H1 (cell line): ENCODE measurements around the gene ZNF652. TPM values are rescaled to one million over a fixed set of nuclear protein-coding genes. Genes with fewer than 3 reads are reported as not detected.
A peak's percentile ranks its signal among the peaks of the same experiment; 100 is the strongest.

Experiments
- CTCF ChIA-PET: fragments of 300-600 bp; sonication (Branson Sonifier 250); formaldehyde crosslinking; loops from one replicate; lab custom pipeline; 2021; ENCODE audit not compliant: partially characterized antibody; lab: Charles Lee
- POLR2A ChIA-PET: fragments of 300-600 bp; sonication (Branson Sonifier 250); formaldehyde crosslinking; loops from one replicate; lab custom pipeline; 2021; ENCODE audit warnings: inconsistent platforms; ENCODE audit not compliant: partially characterized antibody; lab: Charles Lee
- DNase-seq, 2 experiments: peaks; one replicate each; pipeline versions ENCODE4 v3.0.0 to v3.0.0-alpha.2; 2010 to 2022; ENCODE audit warnings: low spot score in 2 of 2, low read depth in 1 of 2, mixed read lengths in 1 of 2
- FAIRE-seq: peaks from 2 replicates; lab custom pipeline; 2011; peaks lifted over from hg19 to GRCh38; lab: Jason Lieb, UNC
- H2AFZ ChIP-seq: 2 replicates; pipeline ENCODE4 v1.8.1; 2012; ENCODE audit warnings: low read length, inconsistent platforms
- H2AK5ac ChIP-seq: 2 replicates; pipeline ENCODE4 v1.6.1; 2013; ENCODE audit warnings: low read depth, low read length
- H2BK120ac ChIP-seq: replicated peaks from 2 replicates; pipeline ENCODE3; 2013; ENCODE audit warnings: low read depth, low read length, inconsistent platforms
- H2BK12ac ChIP-seq: 2 replicates; pipeline ENCODE4 v1.6.1; 2013; ENCODE audit warnings: low read depth, low read length
- H2BK15ac ChIP-seq: 2 replicates; pipeline ENCODE4 v1.6.1; 2013; ENCODE audit warnings: low read length
- H2BK20ac ChIP-seq: 2 replicates; pipeline ENCODE4 v1.6.1; 2013; ENCODE audit warnings: low read length
- H2BK5ac ChIP-seq: 2 replicates; pipeline ENCODE4 v1.6.1; 2013; ENCODE audit warnings: low read depth, low read length
- H3K14ac ChIP-seq: 2 replicates; pipeline ENCODE4 v1.6.1; 2013; ENCODE audit warnings: inconsistent platforms; ENCODE audit not compliant: insufficient read length
- H3K18ac ChIP-seq: 2 replicates; pipeline ENCODE4 v1.6.1; 2013; ENCODE audit warnings: low read length; ENCODE audit errors: extremely low read depth
- H3K23ac ChIP-seq: 2 replicates; pipeline ENCODE4 v1.6.1; 2013; ENCODE audit warnings: inconsistent platforms; ENCODE audit not compliant: insufficient read length
- H3K23me2 ChIP-seq: 2 replicates; pipeline ENCODE4 v1.6.1; 2013; ENCODE audit warnings: low read depth, low read length
- H3K27ac ChIP-seq: 2 replicates; pipeline ENCODE4 v1.6.1; 2011; ENCODE audit warnings: low read depth, low read length, inconsistent platforms
- H3K27me3 ChIP-seq, 4 experiments: replicated peaks in 1 of 4; 1 replicate in 1 of 4; 2 replicates in 3 of 4; pipeline versions ENCODE4 v1.6.1 to v1.8.1; 2011 to 2013; ENCODE audit warnings: low read length in 3 of 4, mild to moderate bottlenecking in 3 of 4, inconsistent platforms in 2 of 4, mixed read lengths in 2 of 4, moderate library complexity in 1 of 4; ENCODE audit not compliant: control insufficient read depth in 3 of 4, insufficient read depth in 3 of 4; ENCODE audit errors: extremely low read depth in 1 of 4
- H3K36me3 ChIP-seq, 4 experiments: 2 replicates each; pipeline versions ENCODE4 v1.6.1 to v1.8.1; 2011 to 2013; ENCODE audit warnings: mild to moderate bottlenecking in 4 of 4, low read length in 3 of 4, moderate library complexity in 2 of 4, control low read depth in 1 of 4, inconsistent platforms in 1 of 4; ENCODE audit not compliant: insufficient read depth in 4 of 4, control insufficient read depth in 2 of 4
- H3K4ac ChIP-seq: replicated peaks from 2 replicates; pipeline ENCODE3; 2013; ENCODE audit warnings: low read length, low read depth, mixed read lengths, inconsistent platforms; ENCODE audit not compliant: insufficient read length
- H3K4me1 ChIP-seq, 4 experiments: replicated peaks in 1 of 4; 1 replicate in 1 of 4; 2 replicates in 3 of 4; pipeline versions ENCODE4 v1.6.1 to v1.8.1; 2011 to 2013; ENCODE audit warnings: low read length in 3 of 4, inconsistent platforms in 2 of 4, mixed read lengths in 1 of 4; ENCODE audit not compliant: insufficient read depth in 4 of 4, control insufficient read depth in 3 of 4
- H3K4me2 ChIP-seq, 2 experiments: 2 replicates each; pipeline versions ENCODE4 v1.6.1 to v1.8.1; 2011 to 2013; ENCODE audit warnings: low read depth in 2 of 2, low read length in 2 of 2, control low read depth in 1 of 2, inconsistent platforms in 1 of 2, mild to moderate bottlenecking in 1 of 2; ENCODE audit not compliant: insufficient read depth in 1 of 2
- H3K4me3 ChIP-seq, 4 experiments: fragments of 200-600, 300-600 bp in 1 of 4; sonication (generic), shearing (Covaris generic), sonication (Bioruptor Twin) in 1 of 4; 2 replicates each; pipeline versions ENCODE4 v1.5.1 to v1.8.1; 2011 to 2016; ENCODE audit warnings: low read length in 4 of 4, low read depth in 3 of 4, control low read depth in 2 of 4, inconsistent platforms in 2 of 4, mild to moderate bottlenecking in 2 of 4, mixed read lengths in 1 of 4, moderate library complexity in 1 of 4; ENCODE audit not compliant: insufficient read depth in 2 of 4; ENCODE audit errors: extremely low read depth in 1 of 4
- H3K56ac ChIP-seq: replicated peaks from 2 replicates; pipeline ENCODE3; 2013; ENCODE audit warnings: low read depth, mild to moderate bottlenecking, mixed read lengths, low read length, inconsistent platforms; ENCODE audit not compliant: insufficient read length
- H3K79me1 ChIP-seq: 2 replicates; pipeline ENCODE4 v1.6.1; 2013; ENCODE audit warnings: low read depth, low read length, control low read depth
- H3K79me2 ChIP-seq, 2 experiments: 2 replicates each; pipeline versions ENCODE4 v1.6.1 to v1.8.1; 2012 to 2013; ENCODE audit warnings: low read length in 2 of 2, mild to moderate bottlenecking in 2 of 2, inconsistent platforms in 1 of 2; ENCODE audit not compliant: insufficient read depth in 2 of 2, control insufficient read depth in 1 of 2
- H3K9ac ChIP-seq, 4 experiments: replicated peaks in 1 of 4; 1 replicate in 1 of 4; 2 replicates in 3 of 4; pipeline versions ENCODE4 v1.6.1 to v1.8.1; 2011 to 2013; ENCODE audit warnings: low read depth in 3 of 4, low read length in 3 of 4, control low read depth in 2 of 4, mild to moderate bottlenecking in 2 of 4, moderate library complexity in 2 of 4, inconsistent platforms in 1 of 4; ENCODE audit errors: extremely low read depth in 1 of 4
- H3K9me3 ChIP-seq, 2 experiments: 2 replicates each; pipeline versions ENCODE4 v1.6.1 to v1.8.1; 2012 to 2013; ENCODE audit warnings: mild to moderate bottlenecking in 2 of 2, moderate library complexity in 2 of 2, control low read depth in 1 of 2, inconsistent platforms in 1 of 2, low read depth in 1 of 2, low read length in 1 of 2, mixed read lengths in 1 of 2; ENCODE audit not compliant: insufficient read depth in 2 of 2
- H4K20me1 ChIP-seq, 2 experiments: replicated peaks in 1 of 2; 2 replicates each; pipeline versions ENCODE3 to v1.8.1; 2011 to 2013; ENCODE audit warnings: inconsistent platforms in 2 of 2, low read length in 2 of 2, mild to moderate bottlenecking in 1 of 2; ENCODE audit not compliant: insufficient read depth in 2 of 2, control insufficient read depth in 1 of 2
- H4K5ac ChIP-seq: 2 replicates; pipeline ENCODE4 v1.6.1; 2013; ENCODE audit warnings: low read length, low read depth, mixed read lengths, inconsistent platforms; ENCODE audit not compliant: insufficient read length
- H4K8ac ChIP-seq: 2 replicates; pipeline ENCODE4 v1.8.0; 2013; ENCODE audit warnings: mild to moderate bottlenecking, moderate library complexity, low read length, inconsistent platforms; ENCODE audit not compliant: insufficient read depth; ENCODE audit errors: extremely low read depth
- H4K91ac ChIP-seq: replicated peaks from 2 replicates; pipeline ENCODE3; 2013; ENCODE audit warnings: low read length, mixed read lengths, inconsistent platforms; ENCODE audit not compliant: insufficient read length
- RAD21 ChIP-seq, 2 experiments: IDR thresholded peaks in 1 of 2; conservative IDR thresholded peaks in 1 of 2; 2 replicates each; pipeline ENCODE4 v1.6.1; 2011; ENCODE audit warnings: low read depth in 2 of 2, low read length in 2 of 2, improper control_type of control experiment in 1 of 2, inconsistent platforms in 1 of 2, mild to moderate bottlenecking in 1 of 2, moderate library complexity in 1 of 2
- USF2 ChIP-seq: IDR thresholded peaks from 2 replicates; pipeline ENCODE4 v1.6.1; 2011; ENCODE audit warnings: low read length, improper control_type of control experiment
- WGBS, 2 experiments: shearing (Covaris generic) in 1 of 2; methylation state at CpG; one replicate each; pipeline versions ENCODE4 v1.1.6 to v1.1.7; 2013 to 2015; ENCODE audit warnings: low lambda C conversion rate in 2 of 2, mixed read lengths in 2 of 2, inconsistent platforms in 1 of 2, low coverage in 1 of 2, missing lambda C conversion rate in 1 of 2; ENCODE audit not compliant: insufficient replicate concordance in 2 of 2, insufficient coverage in 1 of 2, insufficient read length in 1 of 2; ENCODE audit errors: extremely low coverage in 1 of 2, missing lambda C conversion rate in 1 of 2; 5-methylcytosine and 5-hydroxymethylcytosine counted together
- polyA plus RNA-seq, 7 experiments: library from polyadenylated mRNA; depleted of rRNA in 3 of 7; stranded (reverse) in 5 of 7; unstranded in 2 of 7; fragments of >200 nt in 5 of 7; fragments of 200-250 nt in 2 of 7; gene quantifications; 1 replicate in 5 of 7; 2 replicates in 1 of 7; 4 replicates in 1 of 7; pipeline versions ENCODE4 v1.2.1 to v1.2.3, GENCODE V29; 2011 to 2013; ENCODE audit warnings: missing spikeins in 2 of 7, mixed read lengths in 2 of 7
- total RNA-seq: library from RNA; stranded (reverse); fragmentation: NEBNext Ultra II Directional; extraction: Animal tissue kit (Norgen Biotek cat#: 25700); gene quantifications from 2 replicates; pipeline ENCODE4 v1.2.1, GENCODE V29; 2021

ZNF652 gene
- total and polyA plus RNA-seq, 2 of the 8 experiments (the other 6 are each of a cell fraction or from before 2014, with no cell fraction given), result 13.5 to 39.6 TPM

GRCh38 chr17:49364119-49364518 lies 2.1 kb upstream of the ZNF652 start:
- CTCF ChIA-PET, result interaction anchor here (0.5 to 3.1 kb wide), 10 partner anchors 10 to 192 kb away, joined by 3 to 10 read pairs (median 4); no protein-coding TSS in a partner anchor
- Histone ChIP-seq H3K79me1 (peaks cover 5% of the 10 kb centered on the region; the same call in 1 of the 2 replicates), H4K8ac (no peak overlapping the region)

More at GRCh38 chr17:49364119-49364518, 2.1 kb upstream of the ZNF652 start:
- Histone ChIP-seq H2AK5ac (no peak overlapping the region), H3K27ac (no peak overlapping the region), H3K18ac (no peak overlapping the region), H2BK12ac (no peak overlapping the region), H3K4me2 (no peak overlapping the region), H3K4ac (no peak overlapping the region), H3K14ac (no peak overlapping the region), H2AFZ (no peak overlapping the region), H2BK15ac (no peak overlapping the region), H2BK5ac (no peak overlapping the region), H3K9me3 (no peaks in the 10 kb centered on the region), H4K91ac (no peak overlapping the region), H3K79me2 (peaks cover 7 to 22% of the 10 kb centered on the region in 2 experiments; a peak in 3 of 4 replicates), H4K5ac (no peak overlapping the region), H3K56ac (no peak overlapping the region), H3K27me3 (no peaks in the 10 kb centered on the region), H3K4me1 (peaks cover 2 to 14% (median 7%) of the 10 kb centered on the region in 4 experiments; a peak in 6 of 7 replicates), H3K23ac (no peak overlapping the region), H4K20me1 (peaks cover 0 to 4% of the 10 kb centered on the region in 2 experiments), H3K9ac (no peak overlapping the region), H3K23me2 (peaks cover 11% of the 10 kb centered on the region), H2BK20ac (no peak overlapping the region), H3K4me3 (no peak overlapping the region), H3K36me3 (no peaks in the 10 kb centered on the region), H2BK120ac (no peak overlapping the region)
- WGBS, 2 experiments, result 58% methylated on average over 2 of the region's 2 CpGs; no CpG with 5 or more reads in 1 of the 2 experiments
- DNase-seq (no peak), FAIRE-seq (no peak)
- TF ChIP-seq RAD21 (IDR thresholded peaks at IDR 0.05 in 1 of 2, conservative IDR thresholded peaks at IDR 0.05 in 1 of 2; ENCODE audit: low read depth in 2 of 2, low read length in 2 of 2) (peak in 1 of 2 experiments; percentile 4; a peak in 1 of 4 replicates), USF2 (no peak)
- POLR2A ChIA-PET, result interaction anchor here (0.6 to 0.9 kb wide), 2 partner anchors 13 to 24 kb away, joined by 3 read pairs; no protein-coding TSS in a partner anchor
